ENCODE results near the gene SEMA5B.

The SEMA5B gene

GRCh38 chr3:123024056-123024455 is 3.5 kb downstream of the SEMA5B start:
- no peak for DNase-seq

- DNase-seq: no peak
Measured at GRCh38 chr3:123021996-123022510, 5.5 kb downstream of the SEMA5B start.

DNA sequence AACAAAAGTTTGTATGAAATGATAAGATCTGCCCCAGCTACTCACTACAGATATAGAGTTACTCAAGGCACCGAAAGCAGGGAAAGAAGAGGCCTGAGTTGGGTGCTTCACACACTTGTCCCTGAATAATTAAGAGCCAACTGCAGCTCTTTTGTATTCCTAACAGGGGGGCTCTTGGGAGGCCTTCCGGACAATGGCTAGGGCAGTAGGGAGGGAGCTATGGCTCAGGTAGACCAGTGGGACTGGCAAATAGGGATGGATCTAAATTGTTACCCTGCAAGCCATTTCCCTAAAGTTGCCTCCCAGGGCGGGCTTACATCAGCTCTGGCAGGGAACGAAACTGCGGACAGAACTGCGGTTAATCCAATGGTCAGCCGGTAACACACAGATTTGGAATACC is 6.2 kb downstream of the SEMA5B start:
- DNase-seq: no peak

GRCh38 chr3:123020709-123021108 is 6.9 kb downstream of the SEMA5B start:
- DNase-seq: no peak

GRCh38 chr3:123019591-123019990 is 8.0 kb downstream of the SEMA5B start:
- no peak for DNase-seq

DNA sequence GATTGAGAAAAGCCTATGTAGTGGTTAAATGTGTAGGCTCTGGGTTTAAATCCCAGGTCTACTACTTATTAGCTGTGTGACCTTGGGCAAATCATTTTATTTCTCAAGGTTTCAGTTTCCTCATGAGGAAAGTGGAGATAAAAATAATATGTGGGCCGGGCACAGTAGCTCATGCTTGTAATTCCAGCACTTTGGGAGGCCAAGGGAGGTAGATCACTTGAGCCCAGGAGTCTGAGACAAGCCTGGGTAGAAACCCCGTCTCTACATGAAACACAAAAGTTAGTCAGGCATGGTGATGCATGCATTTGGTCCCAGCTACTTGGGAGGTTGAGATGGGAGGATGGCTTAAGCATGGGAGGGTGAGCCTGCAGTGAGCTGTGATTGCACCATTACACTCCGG is 8.4 kb downstream of the SEMA5B start:
- no peak for DNase-seq

GRCh38 chr3:123018683-123019082 is 8.9 kb downstream of the SEMA5B start:
- no peak for DNase-seq

DNA sequence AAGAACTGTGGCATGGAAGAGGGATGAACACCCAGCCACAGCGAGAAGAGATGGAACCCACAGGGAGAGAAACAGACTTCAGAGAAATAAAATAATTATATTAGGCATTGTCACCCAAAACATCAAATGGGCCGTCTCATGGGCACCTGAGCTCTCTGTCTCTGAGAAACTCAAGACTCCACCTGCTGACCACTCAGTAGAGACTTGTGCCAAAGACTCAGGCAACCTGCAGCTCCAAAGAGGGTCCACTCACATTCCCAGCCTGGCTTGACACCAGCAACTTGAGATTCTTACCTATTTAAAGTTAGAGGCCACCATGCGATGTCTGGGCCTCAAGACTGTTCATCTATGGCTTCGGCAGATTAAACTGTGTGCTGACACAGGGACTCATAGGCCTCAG is 12.0 kb downstream of the SEMA5B start:
- peak; percentile 31 for DNase-seq

GRCh38 chr3:123013876-123014275 is 13.7 kb downstream of the SEMA5B start:
- DNase-seq: no peak

- no peak for DNase-seq
Measured at GRCh38 chr3:123012652-123013051, 14.9 kb downstream of the SEMA5B start.

- DNase-seq: no peak
Measured at GRCh38 chr3:123011447-123011846, 16.1 kb downstream of the SEMA5B start.

DNA sequence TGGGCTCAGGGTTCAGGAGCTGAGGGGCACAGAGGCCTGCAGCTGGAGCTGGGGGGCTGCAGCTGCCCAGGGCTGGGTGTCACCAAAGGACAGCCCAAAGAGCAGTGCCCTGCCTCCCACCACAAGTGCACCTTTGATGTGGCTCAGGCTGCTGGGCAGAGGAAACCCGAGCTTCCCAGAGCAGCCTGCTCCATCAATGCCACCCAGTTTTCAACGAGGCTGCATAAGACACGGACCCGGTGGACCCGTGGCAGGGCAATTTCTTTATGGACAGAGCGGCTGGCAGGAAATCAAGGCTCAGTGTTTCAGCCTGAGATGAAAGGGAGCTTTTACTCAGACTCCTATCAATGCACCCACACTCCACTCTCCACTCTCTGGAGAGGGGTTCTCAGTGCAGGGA is 18.7 kb downstream of the SEMA5B start:
- no peak for DNase-seq

GRCh38 chr3:123006609-123007008 is 21.0 kb downstream of the SEMA5B start:
- DNase-seq: no peak

DNA sequence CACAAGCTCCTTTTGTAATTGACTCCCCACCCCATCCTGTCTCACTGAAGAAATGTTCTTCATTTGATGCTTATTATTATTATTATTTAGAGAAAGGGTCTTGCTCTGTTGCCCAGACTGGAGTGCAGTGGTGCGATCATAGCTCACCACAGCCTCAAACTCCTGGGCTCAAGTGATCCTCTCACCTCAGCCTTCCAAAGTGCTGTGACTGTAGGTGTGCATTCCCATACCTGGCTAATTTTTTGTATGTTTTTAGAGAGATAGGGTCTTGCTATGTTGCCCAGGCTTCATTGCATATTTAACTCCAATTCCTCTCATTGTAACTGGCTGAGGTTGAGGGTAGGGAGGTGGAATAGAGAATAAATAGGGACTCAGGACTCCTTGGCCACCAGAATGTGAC is 22.3 kb downstream of the SEMA5B start:
- no peak for DNase-seq

- DNase-seq: no peak
Measured at GRCh38 chr3:123004201-123004918, 23.2 kb downstream of the SEMA5B start.

- DNase-seq: no peak
Measured at GRCh38 chr3:123002749-123003497, 24.6 kb downstream of the SEMA5B start.

DNA sequence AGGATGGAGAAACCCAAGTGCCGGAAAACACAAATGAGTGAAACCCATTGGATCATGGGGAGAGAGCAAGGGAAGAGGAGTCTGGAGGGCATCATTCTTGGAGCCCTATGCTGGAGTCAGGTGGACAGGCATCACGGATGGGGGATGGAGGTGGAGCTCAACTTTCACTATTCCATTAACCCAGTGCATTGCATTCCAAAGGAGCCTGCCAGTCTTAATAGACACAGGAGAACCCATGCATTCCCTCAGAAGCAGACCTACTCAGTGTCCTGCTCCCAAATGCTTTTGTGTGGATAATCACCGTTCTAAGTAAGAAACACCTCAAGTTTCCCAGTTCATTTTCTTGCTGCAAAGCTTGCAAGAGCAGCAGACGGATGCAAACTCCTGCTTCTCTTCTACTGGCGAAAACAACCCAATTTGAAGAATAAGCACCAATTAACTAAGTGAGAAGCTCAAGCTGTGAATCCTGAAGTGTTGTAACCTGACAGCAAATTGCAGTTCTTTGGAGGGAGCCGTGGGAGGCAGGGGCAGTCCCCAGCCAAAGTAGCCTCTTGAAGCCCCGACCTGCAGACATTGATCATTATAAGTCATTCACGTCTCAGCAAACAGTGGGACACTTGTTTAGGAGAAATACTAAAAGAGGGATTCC is 25.3 kb downstream of the SEMA5B start:
- DNase-seq: no peak

- DNase-seq: no peak
Measured at GRCh38 chr3:122998856-122999255, 28.7 kb downstream of the SEMA5B start.

DNA sequence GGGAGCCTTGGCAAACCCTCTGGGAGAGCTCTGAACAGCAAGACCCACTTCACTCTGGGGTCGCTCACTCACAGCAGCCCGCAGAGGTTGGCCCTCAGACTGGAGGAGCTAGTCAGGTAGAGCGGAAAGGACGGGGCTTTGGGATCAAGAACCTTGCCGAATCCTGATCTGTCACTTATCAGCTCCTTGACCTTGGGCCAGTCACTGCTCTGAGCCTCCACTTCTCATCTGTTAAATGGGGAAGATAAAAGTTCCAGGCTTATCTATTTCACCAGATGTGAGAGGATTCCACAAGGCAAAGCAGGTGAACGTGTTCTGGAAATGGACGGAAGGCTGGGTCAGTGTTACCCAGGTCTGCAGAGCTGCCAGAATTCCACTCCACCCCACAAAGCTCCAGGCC is 29.4 kb downstream of the SEMA5B start:
- no peak for DNase-seq

- DNase-seq: no peak
Measured at GRCh38 chr3:122996038-122996580, 31.5 kb downstream of the SEMA5B start.

DNA sequence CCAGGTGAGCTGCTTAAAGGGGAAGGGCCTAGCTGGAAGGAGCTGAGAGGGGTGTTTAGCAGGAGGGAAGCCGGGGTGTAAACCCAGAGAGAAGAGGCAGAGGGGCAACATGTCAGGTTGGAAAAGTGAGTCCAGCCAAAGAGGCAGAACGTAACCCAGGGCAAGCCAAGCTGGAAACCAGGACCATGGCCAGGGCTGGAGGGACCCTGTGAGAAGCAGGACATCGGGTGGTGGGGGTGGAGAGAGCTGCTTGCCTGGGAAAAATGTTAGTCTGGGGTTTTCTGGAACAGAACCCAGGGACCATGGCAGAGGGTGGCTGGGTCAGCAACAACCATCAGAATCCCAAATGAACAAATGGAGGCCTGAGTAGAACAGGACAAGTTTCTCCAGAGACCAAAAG is 32.6 kb downstream of the SEMA5B start:
- no peak for DNase-seq

DNA sequence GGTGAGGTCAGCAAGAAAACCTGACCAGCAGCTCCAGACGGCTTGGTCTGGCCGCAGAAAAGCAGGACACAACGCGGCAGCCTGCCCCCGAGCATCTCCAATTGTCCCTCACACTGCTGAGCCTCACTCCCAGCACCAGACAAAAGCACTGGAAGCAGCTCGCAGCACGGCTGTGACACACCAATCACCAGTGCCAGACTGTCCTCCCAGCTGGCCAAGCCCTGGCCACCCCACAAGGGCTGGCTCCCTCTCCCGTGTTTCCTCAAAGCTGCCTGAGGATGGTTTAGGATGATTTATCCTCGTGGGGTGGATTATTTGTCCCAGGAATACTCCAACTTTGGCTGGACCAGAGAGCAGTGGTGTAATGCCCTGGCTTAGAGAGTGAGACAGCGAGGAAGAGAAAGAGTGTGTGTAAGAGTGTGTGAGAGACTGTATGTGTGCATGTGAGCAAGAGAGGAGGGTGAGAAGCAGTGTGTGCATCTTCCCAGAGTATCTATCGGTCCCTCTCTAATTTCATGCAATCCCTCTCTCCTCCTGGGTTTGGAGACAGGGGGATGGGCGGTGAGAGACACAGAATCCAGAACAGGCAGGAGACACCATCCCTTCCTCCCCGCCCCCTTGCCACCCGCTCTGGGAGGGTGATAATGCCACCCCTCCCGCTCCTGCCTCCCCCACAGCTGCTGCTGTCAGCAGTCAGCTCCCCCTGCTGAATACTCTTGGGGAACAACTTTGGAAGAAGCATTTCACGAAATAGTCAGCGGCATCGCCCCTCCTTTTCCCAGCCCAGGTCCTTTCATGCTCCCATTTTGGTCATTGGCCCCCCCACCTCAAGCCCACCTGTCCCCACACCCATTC is 34.2 kb downstream of the SEMA5B start:
- no peak for DNase-seq

- no peak for DNase-seq
Measured at GRCh38 chr3:122992676-122993075, 34.9 kb downstream of the SEMA5B start.

Measured in RPMI8226 (cell line).